SK-MEL-5 (cell line): ENCODE measurements around the gene CRYGN. TPM values are rescaled to one million over a fixed set of nuclear protein-coding genes. Genes with fewer than 3 reads are reported as not detected.

Experiments
- DNase-seq: peaks from one replicate; pipeline ENCODE4 v3.0.0-alpha.2; 2016; ENCODE audit warnings: low read depth, low spot score
- in situ Hi-C: cut with HindIII; loops from 2 replicates; pipeline ENCODE4 v1.10.0; 2016; ENCODE audit warnings: low sequenced_read_pairs, high pct_unique_total_duplicates, low pct_unique_long_range_greater_than_20kb
- polyA plus RNA-seq, 2 experiments: library from polyadenylated mRNA; depleted of rRNA; stranded (reverse); fragments of >200 nt; gene quantifications; 2 replicates each; pipeline ENCODE4 v1.2.3, GENCODE V29; 2015
- total RNA-seq: library from RNA; depleted of rRNA; stranded (reverse); fragments of >200 nt; shearing (Covaris generic); gene quantifications from 2 replicates; pipeline ENCODE4 v1.2.3, GENCODE V29; 2014; rRNA removed

The CRYGN gene
- not detected in 2 replicates for total RNA-seq
- polyA plus RNA-seq (2015; cell fraction: cytosol; rRNA removed) = 0.04 TPM in 1 of 2 replicates, not detected in the other
- 0.33 TPM in 1 of 2 replicates, not detected in the other for polyA plus RNA-seq (2015; cell fraction: nucleus; rRNA removed)

DNA sequence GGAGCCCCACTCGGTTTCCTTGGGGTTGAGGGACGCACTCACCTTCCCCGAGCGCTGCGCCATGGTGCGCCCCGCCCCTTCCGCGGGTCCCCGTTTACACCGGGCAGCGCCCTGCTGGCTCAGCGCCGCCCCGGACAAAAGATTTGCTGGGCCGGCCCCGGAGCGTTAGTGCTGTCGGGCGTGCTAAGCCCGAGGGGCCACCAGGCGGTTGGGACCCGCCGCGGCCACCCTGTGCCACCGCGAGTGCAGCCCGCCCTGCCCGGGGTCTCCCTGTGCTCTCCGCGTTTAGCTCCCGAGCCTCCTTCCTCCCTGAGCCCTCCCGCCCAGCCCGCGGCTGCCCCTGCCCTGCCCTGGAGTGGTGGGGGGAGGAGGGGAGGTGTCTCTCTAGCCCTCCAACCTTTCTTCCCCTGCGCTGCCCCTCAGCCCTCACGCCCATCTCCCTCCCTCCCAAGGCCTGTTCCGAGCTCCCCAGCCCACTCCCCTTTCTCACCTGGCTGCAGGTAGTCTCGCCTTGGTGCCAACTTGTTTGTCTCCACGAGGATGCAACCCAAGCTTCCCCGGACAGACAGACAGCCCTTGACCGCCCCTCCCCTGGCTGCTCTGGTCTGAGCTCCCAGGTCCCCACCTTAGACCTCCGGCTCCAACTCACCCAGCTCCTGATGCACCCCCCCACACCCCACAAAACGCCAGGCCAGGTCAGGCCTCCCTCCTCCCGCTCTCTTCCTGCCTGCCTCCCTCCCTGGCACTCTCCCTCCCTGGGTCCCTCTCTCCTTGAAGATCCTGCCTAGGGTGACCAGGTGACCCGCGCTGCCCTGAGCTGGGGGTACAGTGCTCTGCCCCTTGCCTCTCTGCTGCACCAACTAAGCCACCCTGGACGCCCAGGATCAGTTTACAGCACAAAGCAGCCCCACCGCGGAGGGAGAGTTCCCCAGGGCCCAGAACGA, at the start of gene CRYGN:
TSS of gene CRYGN (minus strand) at position 287 of the 944 bp plus-strand sequence. CDS start at position 63, 224 bp downstream.
- in situ Hi-C loops = no loop called here
- no peak for DNase-seq

DNA sequence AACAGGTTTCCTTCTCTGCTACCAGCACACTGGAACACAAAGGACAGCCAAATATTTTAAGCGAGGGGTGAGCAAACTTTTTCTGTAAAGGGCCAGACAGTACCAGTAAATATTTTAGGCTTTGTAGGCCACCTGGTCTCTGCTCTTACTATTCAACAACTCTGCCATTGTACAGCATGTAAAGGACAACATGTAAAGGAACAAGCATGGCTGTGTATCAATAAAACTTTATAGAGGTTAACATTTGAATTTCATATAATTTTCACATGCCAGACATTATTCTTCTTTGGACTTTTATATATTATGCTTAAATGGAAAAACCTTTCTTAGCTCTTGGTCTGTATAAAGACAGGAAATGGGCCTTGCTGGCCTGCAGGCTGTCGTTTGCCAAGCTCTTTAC, 49.6 kb upstream of the CRYGN start:
- DNase-seq = no peak
- in situ Hi-C loops = no loop called here

DNA sequence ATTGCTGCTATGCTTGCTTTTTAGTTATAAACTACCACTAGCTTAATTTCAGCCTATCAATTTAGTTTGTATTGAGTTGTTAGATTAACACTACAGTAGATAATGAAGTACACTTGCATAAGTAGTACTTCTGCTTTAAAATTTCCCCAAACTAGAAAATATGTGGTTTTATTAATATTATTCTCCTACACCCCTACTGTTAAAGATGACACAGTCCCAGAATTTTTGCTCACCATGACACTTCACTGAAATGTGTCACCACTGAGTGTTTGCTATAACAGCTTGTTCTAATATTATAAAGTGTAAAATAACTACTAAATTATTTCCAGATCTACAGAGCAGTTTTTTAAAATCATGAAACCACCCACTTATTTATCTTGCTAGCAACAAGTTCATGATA, 48.2 kb upstream of the CRYGN start:
- no peak for DNase-seq
- in situ Hi-C loops = no loop called here

GRCh38 chr7:151487228-151487627, 47.3 kb upstream of the CRYGN start:
- in situ Hi-C loops = no loop called here
- no peak for DNase-seq

DNA sequence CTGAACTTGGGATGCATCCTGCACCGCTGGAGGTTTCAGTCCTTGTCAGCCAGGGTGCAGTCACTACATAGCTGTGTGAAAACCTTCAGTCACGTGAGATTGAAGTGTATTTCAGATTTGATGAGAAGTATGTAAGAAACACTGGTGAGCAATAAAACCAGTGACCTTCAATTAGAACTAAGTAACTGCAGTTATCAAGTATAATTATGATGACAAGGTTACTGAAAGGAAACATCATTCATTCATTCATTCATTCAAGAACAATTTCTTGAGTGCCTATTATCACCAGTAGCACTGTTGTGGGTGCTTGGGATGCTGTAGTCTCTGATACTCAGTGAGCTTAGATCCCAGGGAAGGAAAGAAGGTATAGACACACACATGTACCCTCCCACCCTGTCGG, 46.1 kb upstream of the CRYGN start:
- in situ Hi-C loops = no loop called here
- DNase-seq = no peak

DNA sequence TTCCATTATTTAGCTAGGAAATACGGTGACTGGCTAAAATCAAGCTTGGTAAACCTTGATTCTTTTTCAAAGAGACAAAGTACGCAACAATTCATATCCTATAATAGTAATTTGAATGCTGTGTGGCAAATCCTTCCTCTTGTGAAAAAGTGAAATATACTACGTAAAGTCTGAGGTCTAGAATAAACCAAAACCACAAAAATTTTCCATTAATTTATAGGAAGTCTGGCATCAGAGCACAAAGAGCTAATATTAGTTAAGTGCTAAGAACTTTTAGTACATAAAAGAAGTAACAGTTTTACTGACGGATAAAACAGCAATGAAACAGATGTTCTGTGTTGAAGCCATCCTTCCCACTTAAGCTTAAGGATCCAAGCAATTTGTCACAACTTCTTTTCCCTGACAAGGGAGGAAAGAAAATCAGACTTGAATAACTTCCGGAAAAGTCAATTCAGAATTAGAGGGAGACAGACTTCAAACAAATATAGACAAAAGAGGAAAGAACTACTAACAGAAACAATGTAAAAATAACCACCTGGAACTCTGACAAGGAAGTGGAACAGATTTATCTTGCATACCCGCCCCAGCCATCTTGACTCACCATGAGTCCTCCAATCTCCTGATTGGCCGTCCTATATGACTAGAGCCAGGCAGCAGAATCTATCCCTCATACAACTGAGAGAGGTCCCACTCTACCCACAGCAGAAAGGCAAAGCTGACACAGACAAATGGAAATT, 45.2 kb upstream of the CRYGN start:
- no peak for DNase-seq
- in situ Hi-C loops = no loop called here

GRCh38 chr7:151483711-151483983, 43.7 kb upstream of the CRYGN start:
- no peak for DNase-seq
- in situ Hi-C loops = no loop called here

- in situ Hi-C loops = no loop called here
Observed at GRCh38 chr7:151482883-151483710, 43.2 kb upstream of the CRYGN start.

GRCh38 chr7:151481650-151482505, 41.9 kb upstream of the CRYGN start:
- DNase-seq = no peak
- in situ Hi-C loops = no loop called here

More at GRCh38 chr7:151482883-151483710, 43.2 kb upstream of the CRYGN start:
- DNase-seq = no peak

DNA sequence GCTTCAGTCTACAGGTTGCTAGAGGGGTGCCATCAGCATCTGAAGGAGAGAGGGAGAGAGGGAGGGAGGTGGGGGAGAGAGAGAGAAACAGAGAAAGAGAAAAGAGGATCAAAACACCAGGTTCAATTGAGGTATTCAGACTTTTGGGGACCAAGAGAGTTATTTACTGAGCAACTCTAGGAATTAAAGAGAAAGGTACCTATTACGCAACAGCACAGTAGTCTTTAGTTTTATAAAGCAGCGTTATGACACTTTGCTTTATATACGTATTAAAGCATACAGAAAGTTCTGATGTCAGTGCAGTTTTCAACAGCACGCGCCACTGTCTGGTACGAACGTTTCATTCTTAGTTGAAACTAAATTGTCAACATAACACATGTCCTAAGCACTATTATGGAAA, 37.9 kb upstream of the CRYGN start:
- in situ Hi-C loops = no loop called here
- no peak for DNase-seq

GRCh38 chr7:151472644-151473380, 32.9 kb upstream of the CRYGN start:
- in situ Hi-C loops = no loop called here

GRCh38 chr7:151470711-151471110, 30.8 kb upstream of the CRYGN start:
- in situ Hi-C loops = no loop called here
- peak; percentile 56 for DNase-seq

More at GRCh38 chr7:151472644-151473380, 32.9 kb upstream of the CRYGN start:
- no peak for DNase-seq

DNA sequence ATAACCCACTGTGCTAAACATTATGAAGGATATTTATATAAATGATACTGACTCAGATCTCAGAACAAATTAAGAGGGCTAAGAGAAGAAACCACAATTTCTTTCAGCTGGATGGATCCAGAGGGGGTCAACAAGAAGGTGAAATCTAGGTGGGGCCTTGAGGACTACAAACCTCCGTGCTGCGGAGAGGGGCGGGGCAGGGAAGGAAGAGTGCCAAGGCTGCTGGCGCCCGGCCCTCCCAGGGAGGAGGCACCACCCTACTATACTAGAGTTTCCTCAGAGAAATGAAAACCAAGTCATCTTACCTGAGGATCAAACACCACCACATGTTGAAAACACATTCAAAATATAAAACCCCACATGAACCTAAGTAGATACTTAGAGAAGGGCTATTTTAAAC, 29.3 kb upstream of the CRYGN start:
- in situ Hi-C loops = no loop called here
- DNase-seq = no peak

DNA sequence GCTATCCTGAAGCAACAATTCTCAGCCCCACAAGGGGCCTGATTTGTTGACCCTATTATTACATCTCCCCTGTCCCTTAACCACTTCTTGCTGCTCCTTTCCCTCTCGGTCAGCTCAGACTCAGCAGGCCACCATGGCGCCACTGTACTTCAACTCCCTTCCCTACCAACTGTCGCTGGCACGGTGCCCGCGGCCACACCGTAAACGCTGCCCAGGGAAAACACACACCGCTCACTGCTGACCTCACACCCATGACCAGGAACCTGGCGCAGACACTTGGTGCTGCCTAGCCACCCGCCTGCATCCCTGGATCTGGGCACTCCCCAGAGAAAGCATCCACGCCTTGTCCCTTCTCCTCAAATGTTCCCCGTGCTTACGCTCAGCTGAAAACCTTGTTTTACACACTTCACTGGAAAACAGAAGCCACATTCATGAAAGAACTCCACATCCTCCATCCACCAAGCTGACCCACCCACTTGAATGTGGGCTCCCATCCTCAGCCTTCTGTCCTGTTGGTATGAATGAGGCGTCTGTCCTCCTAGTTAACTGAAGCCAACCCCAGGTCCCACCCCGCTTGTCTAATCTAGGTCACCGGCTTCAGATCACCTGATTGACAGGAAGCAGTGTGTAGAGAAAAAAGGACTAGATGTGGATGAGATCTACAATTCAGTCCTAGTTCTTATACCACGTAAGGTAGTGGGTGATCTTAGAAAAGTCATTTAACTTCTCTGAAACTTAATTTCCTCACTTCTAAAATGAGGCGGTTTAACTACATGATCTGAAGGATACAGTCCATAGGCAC, 28.5 kb upstream of the CRYGN start:
- in situ Hi-C loops = no loop called here
- peak; percentile 99 for DNase-seq

GRCh38 chr7:151465169-151465568, 25.2 kb upstream of the CRYGN start:
- DNase-seq = no peak
- in situ Hi-C loops = no loop called here
